Liver (tissue), 9 donors: ENCODE measurements around the gene KLK15. TPM values are rescaled to one million over a fixed set of nuclear protein-coding genes. Genes with fewer than 3 reads are reported as not detected.

Experiments
- DNase-seq: peaks from one replicate; pipeline ENCODE4 v3.0.0-alpha.2; 2017; ENCODE audit warnings: low spot score
- H3K27ac ChIP-seq, 2 donors: one replicate each; pipeline ENCODE4 v1.7.0; 2013; ENCODE audit warnings: inconsistent platforms in 2 of 2, low read length in 2 of 2, control low read depth in 1 of 2, low read depth in 1 of 2, mild to moderate bottlenecking in 1 of 2
- H3K27me3 ChIP-seq, 4 donors: one replicate each; pipeline versions ENCODE4 v1.6.1 to v1.7.0; 2013; ENCODE audit warnings: low read length in 3 of 4, inconsistent platforms in 1 of 4, mild to moderate bottlenecking in 1 of 4, moderate library complexity in 1 of 4; ENCODE audit not compliant: control insufficient read depth in 4 of 4, insufficient read depth in 4 of 4
- H3K36me3 ChIP-seq, 4 donors: one replicate each; pipeline versions ENCODE4 v1.6.1 to v1.7.0; 2013; ENCODE audit warnings: low read length in 3 of 4, mild to moderate bottlenecking in 3 of 4, low read depth in 1 of 4, moderate library complexity in 1 of 4; ENCODE audit not compliant: control insufficient read depth in 4 of 4, insufficient read depth in 3 of 4
- H3K4me1 ChIP-seq, 4 donors: one replicate each; pipeline versions ENCODE4 v1.6.1 to v1.7.0; 2013; ENCODE audit warnings: low read length in 3 of 4, mild to moderate bottlenecking in 3 of 4, moderate library complexity in 1 of 4; ENCODE audit not compliant: control insufficient read depth in 4 of 4, insufficient read depth in 4 of 4
- H3K4me3 ChIP-seq, 3 donors: one replicate each; pipeline versions ENCODE4 v1.6.1 to v1.7.0; 2013; ENCODE audit warnings: low read length in 3 of 3, control low read depth in 1 of 3, low read depth in 1 of 3, mild to moderate bottlenecking in 1 of 3
- H3K9ac ChIP-seq, 2 donors: one replicate each; pipeline ENCODE4 v1.7.0; 2013; ENCODE audit warnings: low read length in 2 of 2, mild to moderate bottlenecking in 2 of 2, moderate library complexity in 2 of 2, control low read depth in 1 of 2, low read depth in 1 of 2
- H3K9me3 ChIP-seq, 4 donors: one replicate each; pipeline versions ENCODE4 v1.6.1 to v1.7.0; 2013; ENCODE audit warnings: low read length in 3 of 4; ENCODE audit not compliant: control insufficient read depth in 4 of 4
- ATF3 ChIP-seq: IDR thresholded peaks from 2 replicates; pipeline ENCODE4 v1.6.1; 2016; ENCODE audit warnings: antibody characterized with exemption
- CTCF ChIP-seq: fragments of 150-350 bp; IDR thresholded peaks from 2 replicates; pipeline ENCODE4 v1.5.1; 2017; ENCODE audit warnings: improper control_type of control experiment, low read depth, low read length; ENCODE audit not compliant: missing input control
- EGR1 ChIP-seq, 2 donors: IDR thresholded peaks; 2 replicates each; pipeline ENCODE4 v1.6.1; 2016 to 2018; ENCODE audit warnings: antibody characterized with exemption in 2 of 2, low read depth in 2 of 2
- FOXA1 ChIP-seq: IDR thresholded peaks from 2 replicates; pipeline ENCODE4 v1.6.1; 2016; ENCODE audit warnings: antibody characterized with exemption
- FOXA2 ChIP-seq: IDR thresholded peaks from 2 replicates; pipeline ENCODE4 v1.6.1; 2016; ENCODE audit warnings: antibody characterized with exemption
- GABPA ChIP-seq, 2 donors: IDR thresholded peaks in 1 of 2; conservative IDR thresholded peaks in 1 of 2; 2 replicates each; pipeline ENCODE4 v1.6.1; 2016; ENCODE audit warnings: antibody characterized with exemption in 2 of 2, mild to moderate bottlenecking in 1 of 2, moderate library complexity in 1 of 2
- HNF4A ChIP-seq, 2 donors: conservative IDR thresholded peaks; 2 replicates each; pipeline ENCODE4 v1.6.1; 2016; ENCODE audit warnings: antibody characterized with exemption in 2 of 2, mild to moderate bottlenecking in 2 of 2
- HNF4G ChIP-seq: IDR thresholded peaks from 2 replicates; pipeline ENCODE4 v1.6.1; 2016; ENCODE audit warnings: antibody characterized with exemption
- JUND ChIP-seq, 2 donors: IDR thresholded peaks; 2 replicates each; pipeline ENCODE4 v1.6.1; 2016; ENCODE audit warnings: antibody characterized with exemption in 2 of 2
- MAX ChIP-seq: IDR thresholded peaks from 2 replicates; pipeline ENCODE4 v1.6.1; 2016; ENCODE audit warnings: antibody characterized with exemption
- NR2F2 ChIP-seq: IDR thresholded peaks from 2 replicates; pipeline ENCODE4 v1.6.1; 2016; ENCODE audit warnings: antibody characterized with exemption
- RAD21 ChIP-seq, 2 donors: IDR thresholded peaks; 2 replicates each; pipeline ENCODE4 v1.6.1; 2016; ENCODE audit warnings: antibody characterized with exemption in 2 of 2, mild to moderate bottlenecking in 2 of 2
- REST ChIP-seq: IDR thresholded peaks from 2 replicates; pipeline ENCODE4 v1.6.1; 2016; ENCODE audit warnings: antibody characterized with exemption, mild to moderate bottlenecking
- RXRA ChIP-seq, 2 donors: IDR thresholded peaks; 2 replicates each; pipeline ENCODE4 v1.6.1; 2017 to 2018; ENCODE audit warnings: antibody characterized with exemption in 2 of 2, mild to moderate bottlenecking in 1 of 2
- SP1 ChIP-seq: IDR thresholded peaks from 2 replicates; pipeline ENCODE4 v1.6.1; 2018; ENCODE audit warnings: antibody characterized with exemption, mild to moderate bottlenecking
- TAF1 ChIP-seq: conservative IDR thresholded peaks from 2 replicates; pipeline ENCODE4 v1.6.1; 2016; ENCODE audit warnings: antibody characterized with exemption, mild to moderate bottlenecking
- YY1 ChIP-seq: IDR thresholded peaks from 2 replicates; pipeline ENCODE4 v1.6.1; 2016; ENCODE audit warnings: antibody characterized with exemption, mild to moderate bottlenecking
- ZBTB33 ChIP-seq: IDR thresholded peaks from 2 replicates; pipeline ENCODE4 v1.6.1; 2016; ENCODE audit warnings: antibody characterized with exemption
- WGBS: extraction: QIAGEN DNeasy Blood & Tissue Kit; methylation state at CpG from one replicate; pipeline ENCODE4 v1.1.7; 2013; 5-methylcytosine and 5-hydroxymethylcytosine counted together
- polyA plus RNA-seq, 2 donors: library from polyadenylated mRNA; stranded (reverse) in 1 of 2; unstranded in 1 of 2; fragments of 200-250 nt in 1 of 2; fragments of >200 nt in 1 of 2; fragmentation: Nextera tagmentation in 1 of 2; extraction: Ambion mirVana in 1 of 2; gene quantifications; one replicate each; pipeline versions ENCODE4 v1.2.1 to v1.2.3, GENCODE V29; 2013 to 2015
- total RNA-seq, 2 donors: library from RNA; depleted of rRNA; stranded (reverse); fragments of >200 nt; gene quantifications; one replicate each; pipeline ENCODE4 v1.2.3, GENCODE V29; 2014
- donor health status: healthy.
- donor health status: healthy.
- donor health status: healthy.
- donor health status: healthy.
- donor health status: healthy.

The KLK15 gene
- total and polyA plus RNA-seq, 4 donors: not detected

GRCh38 chr19:50843701-50844221, 10.4 kb upstream of the KLK15 start:
- Histone ChIP-seq H3K4me1 (no peaks in the 10 kb centered on the region), H3K9ac (no peak overlapping the region), H3K4me3 (no peak overlapping the region), H3K9me3 (peaks cover 0 to 12% (median 2%) of the 10 kb centered on the region in 4 donors), H3K27ac (no peak overlapping the region), H3K27me3 (no peaks in the 10 kb centered on the region), H3K36me3 (no peaks in the 10 kb centered on the region)
- DNase-seq: no peak
- 67% methylated on average over 7 of the region's 7 CpGs for WGBS
- TF ChIP-seq HNF4G (no peak), MAX (no peak), FOXA2 (no peak), NR2F2 (no peak), GABPA (IDR thresholded peaks at IDR 0.05 in 1 of 2, conservative IDR thresholded peaks at IDR 0.05 in 1 of 2) (no peak), ZBTB33 (no peak), EGR1 (IDR thresholded peaks at IDR 0.05; ENCODE audit: low read depth in 2 of 2) (no peak), YY1 (no peak), JUND (IDR thresholded peaks at IDR 0.05) (no peak), ATF3 (no peak), SP1 (no peak), RXRA (IDR thresholded peaks at IDR 0.05) (no peak), FOXA1 (no peak), HNF4A (conservative IDR thresholded peaks at IDR 0.05) (no peak), RAD21 (IDR thresholded peaks at IDR 0.05) (no peak)

- H3K27ac ChIP-seq: no peak overlapping the region
- TF ChIP-seq MAX: no peak
- no peak for TF ChIP-seq RAD21 (IDR thresholded peaks at IDR 0.05)
- no peak for TF ChIP-seq FOXA2
- TF ChIP-seq RXRA (IDR thresholded peaks at IDR 0.05): no peak
- TF ChIP-seq GABPA (IDR thresholded peaks at IDR 0.05 in 1 of 2, conservative IDR thresholded peaks at IDR 0.05 in 1 of 2): no peak
- no peak for TF ChIP-seq TAF1
- TF ChIP-seq FOXA1: no peak
- TF ChIP-seq CTCF: no peak
- TF ChIP-seq HNF4A (conservative IDR thresholded peaks at IDR 0.05): no peak
- no peak for TF ChIP-seq ZBTB33
- TF ChIP-seq YY1: no peak
- no peak for TF ChIP-seq EGR1 (IDR thresholded peaks at IDR 0.05; ENCODE audit: low read depth in 2 of 2)
- TF ChIP-seq SP1: no peak
- no peak for TF ChIP-seq HNF4G
- no peak for TF ChIP-seq ATF3
- TF ChIP-seq REST: no peak
- TF ChIP-seq NR2F2: no peak
- TF ChIP-seq JUND (IDR thresholded peaks at IDR 0.05): no peak
- H3K4me1 ChIP-seq: no peaks in the 10 kb centered on the region
- WGBS: 93% methylated on average over 2 of the region's 2 CpGs
- no peak for DNase-seq
- H3K27me3 ChIP-seq: no peaks in the 10 kb centered on the region
- peaks cover 0 to 12% (median 2%) of the 10 kb centered on the region in 4 donors for H3K9me3 ChIP-seq
- no peak overlapping the region for H3K4me3 ChIP-seq
- H3K36me3 ChIP-seq: no peaks in the 10 kb centered on the region
- H3K9ac ChIP-seq: no peak overlapping the region
Observed at GRCh38 chr19:50843205-50843604, 9.8 kb upstream of the KLK15 start.
